Epidermal melanocyte (primary cell): ENCODE data around the gene ZNF414.
A peak's percentile ranks its signal among the peaks of the same experiment; 100 is the strongest.
"Not testable (repeated sequence)": the region's sequence is repeated elsewhere in the genome, so short reads cannot be mapped to it uniquely, and the experiment has no call there.

Experiments
- DNase-seq: peaks from one replicate; pipeline ENCODE4 v3.0.0; 2011; ENCODE audit warnings: low spot score; ENCODE audit not compliant: insufficient read length

ZNF414 gene

GRCh38 chr19:8513687-8514504 lies at the start of gene ZNF414:
Gene ZNF414, minus strand, starts transcription at chr19:8514167. Its CDS starts 121 bp downstream, at chr19:8514046.
- peak; percentile 100 for DNase-seq

- no peak for DNase-seq
Measured at GRCh38 chr19:8561075-8561764, 47.3 kb upstream of the ZNF414 start.

- no peak for DNase-seq
Measured at GRCh38 chr19:8558325-8558724, 44.4 kb upstream of the ZNF414 start.

GRCh38 chr19:8557642-8558238 lies 43.8 kb upstream of the ZNF414 start:
- no peak for DNase-seq

GRCh38 chr19:8553729-8554128 lies 39.8 kb upstream of the ZNF414 start:
- not testable (repeated sequence) for DNase-seq

- no peak for DNase-seq
Measured at GRCh38 chr19:8552810-8553209, 38.8 kb upstream of the ZNF414 start.

- no peak for DNase-seq
Measured at GRCh38 chr19:8550070-8550469, 36.1 kb upstream of the ZNF414 start.

GRCh38 chr19:8545743-8546142 lies 31.8 kb upstream of the ZNF414 start:
- DNase-seq, result no peak

GRCh38 chr19:8544168-8544567 lies 30.2 kb upstream of the ZNF414 start:
- no peak for DNase-seq

- no peak for DNase-seq
Measured at GRCh38 chr19:8539621-8540149, 25.7 kb upstream of the ZNF414 start.

- DNase-seq, result no peak
Measured at GRCh38 chr19:8537099-8537498, 23.1 kb upstream of the ZNF414 start.

- DNase-seq, result no peak
Measured at GRCh38 chr19:8536282-8536681, 22.3 kb upstream of the ZNF414 start.

GRCh38 chr19:8532225-8532624 lies 18.3 kb upstream of the ZNF414 start:
- no peak for DNase-seq

- no peak for DNase-seq
Measured at GRCh38 chr19:8531470-8531869, 17.5 kb upstream of the ZNF414 start.

GRCh38 chr19:8530061-8530679 lies 16.2 kb upstream of the ZNF414 start:
- no peak for DNase-seq

GRCh38 chr19:8529369-8530006 lies 15.5 kb upstream of the ZNF414 start:
- no peak for DNase-seq

- DNase-seq, result no peak
Measured at GRCh38 chr19:8528500-8528899, 14.5 kb upstream of the ZNF414 start.

GRCh38 chr19:8526345-8527091 lies 12.6 kb upstream of the ZNF414 start:
- DNase-seq, result peak; percentile 79

GRCh38 chr19:8525401-8525684 lies 11.4 kb upstream of the ZNF414 start:
- DNase-seq, result no peak

GRCh38 chr19:8519388-8519787 lies 5.4 kb upstream of the ZNF414 start:
- DNase-seq, result no peak

GRCh38 chr19:8518536-8518935 lies 4.6 kb upstream of the ZNF414 start:
- DNase-seq, result no peak
